ENCODE measurements around the gene GPC5. TPM values are rescaled to one million over a fixed set of nuclear protein-coding genes. Genes with fewer than 3 reads are reported as not detected.
A peak's percentile ranks its signal among the peaks of the same experiment; 100 is the strongest.

Gene GPC5
- total RNA-seq (0.97 and 1.7 TPM in 2 replicates), polyA plus RNA-seq (0.56 and 0.59 TPM in 2 replicates), polyA minus RNA-seq (2.7 and 4.6 TPM in 2 replicates), Bru-seq, nascent RNA (percentile 45 among the genes with signal in this experiment), BruChase-seq, experiment 1, labeled RNA remaining after a 6-hour chase (percentile 70 among the genes with signal in this experiment), BruChase-seq, experiment 2, labeled RNA remaining after a 2-hour chase (percentile 71 among the genes with signal in this experiment)
- 0.57 and 0.89 TPM in 2 replicates for polyA plus RNA-seq (2011; cell fraction: cytosol; rRNA removed)
- polyA plus RNA-seq (2011; cell fraction: nucleus; rRNA removed) = 1.0 and 1.1 TPM in 2 replicates
- 3.3 and 3.5 TPM in 2 replicates for polyA plus RNA-seq (2012)
- polyA minus RNA-seq (2011; cell fraction: cytosol; rRNA and poly(A)+ RNA removed) = 41.5 TPM
- 6.5 and 8.5 TPM in 2 replicates for polyA minus RNA-seq (2011; cell fraction: nucleus; rRNA and poly(A)+ RNA removed)
- long read RNA-seq, partial matches to known transcripts = 0 of 3 reads
- long read RNA-seq, other reads (novel, unspliced or antisense) = 3 of 3 reads

- peak; percentile 49 for FAIRE-seq
These were observed at the start of gene GPC5 for GRCh38 chr13:91398413-91399188. TSS of gene GPC5 (plus strand) at chr13:91398621.

GRCh38 chr13:91348906-91349435 is 49.5 kb upstream of the GPC5 start:
- CTCF ChIA-PET = interaction anchor here (0.6 to 1.2 kb wide), 4 partner anchors 35 to 79 kb away, joined by 3 to 12 read pairs (median 4); no protein-coding TSS in a partner anchor
- H3K36me3 ChIP-seq (ENCODE audit: control insufficient read depth in 2 of 2, extremely low read depth in 1 of 2, insufficient read depth in 2 of 2, low read length in 2 of 2) = peaks cover 2 to 32% of the 10 kb centered on the region in 2 experiments
- H3K27me3 ChIP-seq (ENCODE audit: control insufficient read depth in 2 of 2, insufficient read depth in 2 of 2, low read length in 2 of 2) = peaks cover 5 to 31% of the 10 kb centered on the region in 2 experiments
- POLR2A ChIA-PET = no interaction called here
- H3K4me3 ChIP-seq (replicated peaks in 1 of 3; ENCODE audit: insufficient read depth in 1 of 3, low read depth in 1 of 3, low read length in 3 of 3) = peak overlapping the region; percentile 95 to 100 (median 98)
- peaks cover 15% of the 10 kb centered on the region for H4K20me1 ChIP-seq (replicated peaks; ENCODE audit: control insufficient read depth, extremely low read depth, insufficient read depth, low read length)
- dilution Hi-C loops (cut with MboI; ENCODE audit: extremely low pct_ligation_motif_present, low sequenced_read_pairs) (no loop called here), intact Hi-C loops (cut with micrococcal nuclease) (loop anchor here (1.0 kb wide), 3 partner anchors 36 to 215 kb away; no protein-coding TSS in a partner anchor)
- DNase-seq (ENCODE audit: low read depth, low spot score) (peak; percentile 89), FAIRE-seq (peak; percentile 31)
- peak overlapping the region; percentile 96 for H3K9ac ChIP-seq (replicated peaks; ENCODE audit: extremely low read depth, insufficient read depth, low read length)
- H3K4me1 ChIP-seq (ENCODE audit: control insufficient read depth, extremely low read depth, insufficient read depth, low read length) = peaks cover 25% of the 10 kb centered on the region
- H3K4me2 ChIP-seq (ENCODE audit: insufficient read depth, low read length) = peak overlapping the region; percentile 98
- H3K9me3 ChIP-seq (replicated peaks; ENCODE audit: control insufficient read depth, insufficient read depth, low read length) = no peaks in the 10 kb centered on the region
- H2AFZ ChIP-seq (ENCODE audit: low read depth, low read length) = peak overlapping the region; percentile 93
- TF ChIP-seq FOS (IDR thresholded peaks at IDR 0.05; ENCODE audit: borderline replicate concordance, insufficient read depth, low read length) (no peak), JUN (IDR thresholded peaks at IDR 0.05; ENCODE audit: borderline replicate concordance, insufficient read depth, insufficient read length, low read depth) (no peak), POLR2AphosphoS5 (IDR thresholded peaks at IDR 0.05; ENCODE audit: insufficient read depth, low read depth, low read length) (peak; percentile 63), CTCF (IDR thresholded peaks at IDR 0.05; ENCODE audit: extremely low read depth in 1 of 2, insufficient read depth in 1 of 2, low read depth in 1 of 2, low read length in 2 of 2) (peak; percentile 89 to 94), MYC (IDR thresholded peaks at IDR 0.05; ENCODE audit: low read depth, low read length) (peak; percentile 84), POLR2A (IDR thresholded peaks at IDR 0.05; ENCODE audit: low read depth, low read length) (no peak), EZH2 (IDR thresholded peaks at IDR 0.05; ENCODE audit: borderline replicate concordance, low read depth, low read length, severe bottlenecking) (no peak), GATA2 (IDR thresholded peaks at IDR 0.05; ENCODE audit: insufficient read depth, insufficient read length, low read depth, low read length) (no peak), MAX (IDR thresholded peaks at IDR 0.05; ENCODE audit: insufficient read depth, insufficient read length) (peak; percentile 65)
- no peaks in the 10 kb centered on the region for H3K9me1 ChIP-seq (replicated peaks; ENCODE audit: control insufficient read depth, extremely low read depth, insufficient read depth, low read length)
- peaks cover 54% of the 10 kb centered on the region for H3K79me2 ChIP-seq (ENCODE audit: control insufficient read depth, insufficient read depth, low read length)
- peak overlapping the region; percentile 88 for H3K27ac ChIP-seq (ENCODE audit: insufficient read depth, low read depth, low read length)
- no TSS peak for BruUV-seq (replicated peaks)

More at GRCh38 chr13:91398413-91399188, at the start of gene GPC5:
- peaks cover 8% of the 10 kb centered on the region for H3K4me1 ChIP-seq (ENCODE audit: control insufficient read depth, extremely low read depth, insufficient read depth, low read length)
- H3K36me3 ChIP-seq (ENCODE audit: control insufficient read depth in 2 of 2, extremely low read depth in 1 of 2, insufficient read depth in 2 of 2, low read length in 2 of 2) = no peaks in the 10 kb centered on the region
- no peaks in the 10 kb centered on the region for H4K20me1 ChIP-seq (replicated peaks; ENCODE audit: control insufficient read depth, extremely low read depth, insufficient read depth, low read length)
- H3K27ac ChIP-seq (ENCODE audit: insufficient read depth, low read depth, low read length) = no peak within 1 kb of the TSS
- peak; percentile 74 for DNase-seq (ENCODE audit: low read depth, low spot score)
- no TSS peak for BruUV-seq (replicated peaks)
- dilution Hi-C loops (cut with MboI; ENCODE audit: extremely low pct_ligation_motif_present, low sequenced_read_pairs) (no loop called here), intact Hi-C loops (cut with micrococcal nuclease) (loop anchor here (2.0 kb wide), 1 partner anchor 52 kb away; the partner anchor contains the start of gene MIR17HG)
- no peaks in the 10 kb centered on the region for H3K9me1 ChIP-seq (replicated peaks; ENCODE audit: control insufficient read depth, extremely low read depth, insufficient read depth, low read length)
- peak within 1 kb of the TSS in 2 of 3 experiments; percentile 10 to 40 for H3K4me3 ChIP-seq (replicated peaks in 1 of 3; ENCODE audit: insufficient read depth in 1 of 3, low read depth in 1 of 3, low read length in 3 of 3)
- POLR2A ChIA-PET = no interaction called here
- H2AFZ ChIP-seq (ENCODE audit: low read depth, low read length) = peak within 1 kb of the TSS; percentile 49
- CTCF ChIA-PET = interaction anchor here (0.8 to 1.7 kb wide), 4 partner anchors 8 to 107 kb away, joined by 3 to 7 read pairs (median 6); no protein-coding TSS in a partner anchor
- H3K4me2 ChIP-seq (ENCODE audit: insufficient read depth, low read length) = peak within 1 kb of the TSS; percentile 73
- no peaks in the 10 kb centered on the region for H3K79me2 ChIP-seq (ENCODE audit: control insufficient read depth, insufficient read depth, low read length)
- H3K9me3 ChIP-seq (replicated peaks; ENCODE audit: control insufficient read depth, insufficient read depth, low read length) = no peaks in the 10 kb centered on the region
- H3K27me3 ChIP-seq (ENCODE audit: control insufficient read depth in 2 of 2, insufficient read depth in 2 of 2, low read length in 2 of 2) = peaks cover 47 to 66% of the 10 kb centered on the region in 2 experiments
- no peak within 1 kb of the TSS for H3K9ac ChIP-seq (replicated peaks; ENCODE audit: extremely low read depth, insufficient read depth, low read length)
- peak; percentile 86 for TF ChIP-seq EZH2 (IDR thresholded peaks at IDR 0.05; ENCODE audit: borderline replicate concordance, low read depth, low read length, severe bottlenecking)
- TF ChIP-seq POLR2A (IDR thresholded peaks at IDR 0.05; ENCODE audit: low read depth, low read length) = no peak

Data from endothelial cell of umbilical vein (primary cell).